Loucy (cell line): Measurements from ENCODE around the gene PPHLN1.

Experiments used
- EZH2phosphoT487 ChIP-seq: fragments of 200-600 bp; IDR thresholded peaks from 2 replicates; pipeline ENCODE4 v1.6.1; 2018; ENCODE audit warnings: antibody characterized with exemption, mild to moderate bottlenecking, moderate library complexity, borderline replicate concordance
- TF ChIP-seq, protein P1 (sequence below): fragments of 200-600 bp; sonication (generic); conservative IDR thresholded peaks from 2 replicates; pipeline ENCODE4 v1.5.1; 2014; ENCODE audit warnings: mild to moderate bottlenecking, antibody characterized with exemption, low read length

DNA sequence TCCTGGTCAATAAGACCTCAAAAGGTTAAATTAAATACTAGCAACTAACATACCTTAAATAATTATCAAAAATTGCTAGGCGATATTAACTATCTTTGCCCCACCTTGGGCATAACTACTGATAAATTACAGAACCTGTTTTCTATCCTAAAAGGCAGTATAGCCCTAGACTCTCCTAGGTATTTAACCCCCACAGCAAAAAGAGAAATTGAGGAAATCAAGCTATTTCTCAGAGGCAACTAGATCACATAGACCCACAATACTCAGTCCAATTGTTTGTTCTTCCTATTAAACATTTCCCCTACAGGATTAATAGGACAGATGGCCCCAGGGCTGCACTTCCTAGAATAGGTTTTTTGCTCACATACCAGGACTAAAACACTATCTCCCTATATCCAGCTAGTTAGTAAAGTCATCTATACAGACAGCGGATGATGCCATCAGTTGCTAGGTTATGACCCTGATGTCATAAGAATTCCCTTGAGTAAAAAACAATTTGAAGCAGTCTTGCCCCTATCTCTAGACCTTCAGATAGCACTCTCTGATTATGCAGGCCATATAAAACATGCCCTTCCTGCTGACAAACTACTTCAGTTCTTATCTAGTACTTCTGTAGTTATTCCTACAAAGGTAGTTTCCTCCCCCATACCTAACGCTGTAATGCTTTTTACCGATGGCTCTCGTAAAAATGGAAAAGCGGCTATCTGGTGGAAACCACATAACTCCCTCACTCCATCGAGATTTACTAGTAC lies 118.4 kb downstream of the PPHLN1 start:
- TF ChIP-seq, protein P1, sequence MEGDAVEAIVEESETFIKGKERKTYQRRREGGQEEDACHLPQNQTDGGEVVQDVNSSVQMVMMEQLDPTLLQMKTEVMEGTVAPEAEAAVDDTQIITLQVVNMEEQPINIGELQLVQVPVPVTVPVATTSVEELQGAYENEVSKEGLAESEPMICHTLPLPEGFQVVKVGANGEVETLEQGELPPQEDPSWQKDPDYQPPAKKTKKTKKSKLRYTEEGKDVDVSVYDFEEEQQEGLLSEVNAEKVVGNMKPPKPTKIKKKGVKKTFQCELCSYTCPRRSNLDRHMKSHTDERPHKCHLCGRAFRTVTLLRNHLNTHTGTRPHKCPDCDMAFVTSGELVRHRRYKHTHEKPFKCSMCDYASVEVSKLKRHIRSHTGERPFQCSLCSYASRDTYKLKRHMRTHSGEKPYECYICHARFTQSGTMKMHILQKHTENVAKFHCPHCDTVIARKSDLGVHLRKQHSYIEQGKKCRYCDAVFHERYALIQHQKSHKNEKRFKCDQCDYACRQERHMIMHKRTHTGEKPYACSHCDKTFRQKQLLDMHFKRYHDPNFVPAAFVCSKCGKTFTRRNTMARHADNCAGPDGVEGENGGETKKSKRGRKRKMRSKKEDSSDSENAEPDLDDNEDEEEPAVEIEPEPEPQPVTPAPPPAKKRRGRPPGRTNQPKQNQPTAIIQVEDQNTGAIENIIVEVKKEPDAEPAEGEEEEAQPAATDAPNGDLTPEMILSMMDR: no peak
- no peak for TF ChIP-seq EZH2phosphoT487
